ENCODE data around the gene ZNF414. TPM values are rescaled to one million over a fixed set of nuclear protein-coding genes. Genes with fewer than 3 reads are reported as not detected.

ZNF414 gene
- total RNA-seq, 2 donors from 2014 or later, result 6.5 to 10.6 TPM

GRCh38 chr19:8505680-8506401 is 8.1 kb downstream of the ZNF414 start:
- no peaks in the 10 kb centered on the region for H3K27me3 ChIP-seq (replicated peaks; ENCODE audit: insufficient read depth)
- no peaks in the 10 kb centered on the region for H3K9me3 ChIP-seq
- H3K4me1 ChIP-seq (ENCODE audit: control insufficient read depth in 1 of 2, low read depth in 2 of 2), result peaks cover 3 to 15% of the 10 kb centered on the region in 2 donors
- DNase-seq (ENCODE audit: low spot score) (peak; percentile 31), ATAC-seq (ENCODE audit: insufficient number of reproducible peaks, low FRiP score, low read depth) (peak; percentile 16)
- no peaks in the 10 kb centered on the region for H3K36me3 ChIP-seq
- peak overlapping the region; percentile 76 for H3K4me3 ChIP-seq
- TF ChIP-seq CTCF (IDR thresholded peaks at IDR 0.05), result peak; percentile 78
- no peak overlapping the region for H3K27ac ChIP-seq

- ATAC-seq (ENCODE audit: insufficient number of reproducible peaks, low FRiP score, low read depth) (no peak), DNase-seq (ENCODE audit: low spot score) (no peak)
- TF ChIP-seq CTCF (IDR thresholded peaks at IDR 0.05), result no peak
- H3K4me3 ChIP-seq, result no peak overlapping the region
- H3K27ac ChIP-seq, result no peak overlapping the region
- H3K27me3 ChIP-seq (replicated peaks; ENCODE audit: insufficient read depth), result no peaks in the 10 kb centered on the region
- no peaks in the 10 kb centered on the region for H3K36me3 ChIP-seq
- H3K9me3 ChIP-seq, result no peaks in the 10 kb centered on the region
- H3K4me1 ChIP-seq (ENCODE audit: control insufficient read depth in 1 of 2, low read depth in 2 of 2), result peaks cover 3 to 15% of the 10 kb centered on the region in 2 donors
Measured at GRCh38 chr19:8504919-8505318, 9.0 kb downstream of the ZNF414 start.

GRCh38 chr19:8504171-8504570 is 9.8 kb downstream of the ZNF414 start:
- no peak for ATAC-seq (ENCODE audit: insufficient number of reproducible peaks, low FRiP score, low read depth)
- DNase-seq (ENCODE audit: low spot score), result no peak
- Histone ChIP-seq H3K36me3 (no peaks in the 10 kb centered on the region), H3K9me3 (no peaks in the 10 kb centered on the region), H3K27ac (no peak overlapping the region), H3K4me3 (no peak overlapping the region), H3K4me1 (ENCODE audit: control insufficient read depth in 1 of 2, low read depth in 2 of 2) (peaks cover 3 to 15% of the 10 kb centered on the region in 2 donors), H3K27me3 (replicated peaks; ENCODE audit: insufficient read depth) (no peaks in the 10 kb centered on the region)
- TF ChIP-seq CTCF (IDR thresholded peaks at IDR 0.05), result no peak

GRCh38 chr19:8503510-8503909 is 10.5 kb downstream of the ZNF414 start:
- no peak for ATAC-seq (ENCODE audit: insufficient number of reproducible peaks, low FRiP score, low read depth)
- TF ChIP-seq CTCF (IDR thresholded peaks at IDR 0.05), result no peak
- Histone ChIP-seq H3K27ac (no peak overlapping the region), H3K4me1 (ENCODE audit: control insufficient read depth in 1 of 2, low read depth in 2 of 2) (peaks cover 3 to 15% of the 10 kb centered on the region in 2 donors), H3K27me3 (replicated peaks; ENCODE audit: insufficient read depth) (no peaks in the 10 kb centered on the region), H3K36me3 (no peaks in the 10 kb centered on the region), H3K4me3 (no peak overlapping the region), H3K9me3 (no peaks in the 10 kb centered on the region)
- DNase-seq (ENCODE audit: low spot score), result no peak

GRCh38 chr19:8501981-8502380 is 12.0 kb downstream of the ZNF414 start:
- no peaks in the 10 kb centered on the region for H3K9me3 ChIP-seq
- H3K36me3 ChIP-seq, result no peaks in the 10 kb centered on the region
- no peak overlapping the region for H3K27ac ChIP-seq
- H3K4me3 ChIP-seq, result no peak overlapping the region
- no peaks in the 10 kb centered on the region for H3K27me3 ChIP-seq (replicated peaks; ENCODE audit: insufficient read depth)
- peaks cover 3 to 15% of the 10 kb centered on the region in 2 donors for H3K4me1 ChIP-seq (ENCODE audit: control insufficient read depth in 1 of 2, low read depth in 2 of 2)
- ATAC-seq (ENCODE audit: insufficient number of reproducible peaks, low FRiP score, low read depth), result no peak
- no peak for DNase-seq (ENCODE audit: low spot score)
- TF ChIP-seq CTCF (IDR thresholded peaks at IDR 0.05), result no peak
